Measurements from ENCODE around the gene STEAP1B. TPM values are rescaled to one million over a fixed set of nuclear protein-coding genes. Genes with fewer than 3 reads are reported as not detected.

Gene STEAP1B
- total and polyA plus RNA-seq, 8 donors = 0.13 to 1.6 TPM; not detected in 6

DNA sequence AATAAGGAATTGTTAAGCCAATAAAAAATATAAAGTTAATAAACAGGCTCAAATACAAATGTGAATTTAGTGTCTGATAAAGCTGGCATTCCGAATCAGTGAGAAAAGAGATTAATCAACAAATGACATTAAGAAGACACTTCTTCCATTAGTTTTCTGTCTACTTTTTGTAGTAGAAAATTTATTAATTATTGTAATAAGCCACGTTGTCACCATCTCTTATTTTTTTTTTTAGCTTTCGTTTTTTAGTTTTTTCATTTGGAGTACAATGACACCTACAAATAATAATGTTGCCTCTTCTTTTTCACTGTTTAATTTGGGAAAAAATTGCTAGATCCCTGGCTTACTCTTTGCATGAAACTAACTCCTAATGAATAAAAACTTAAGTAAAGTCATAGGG is 46.8 kb upstream of the STEAP1B start:
- no peaks in the 10 kb centered on the region for H3K9me3 ChIP-seq
- peaks cover 0 to 15% (median 9%) of the 10 kb centered on the region in 4 donors for H3K4me1 ChIP-seq
- WGBS, 5 donors = 61 to 82% (median 75%) methylated on average over 3 of the region's 3 CpGs
- no peak overlapping the region for H3K4me3 ChIP-seq
- no peak overlapping the region for H3K27ac ChIP-seq
- TF ChIP-seq POLR2A (IDR thresholded peaks at IDR 0.05) (no peak), EP300 (IDR thresholded peaks at IDR 0.05) (no peak), POLR2AphosphoS5 (IDR thresholded peaks at IDR 0.05) (no peak)
- TF ChIP-seq, protein P1, sequence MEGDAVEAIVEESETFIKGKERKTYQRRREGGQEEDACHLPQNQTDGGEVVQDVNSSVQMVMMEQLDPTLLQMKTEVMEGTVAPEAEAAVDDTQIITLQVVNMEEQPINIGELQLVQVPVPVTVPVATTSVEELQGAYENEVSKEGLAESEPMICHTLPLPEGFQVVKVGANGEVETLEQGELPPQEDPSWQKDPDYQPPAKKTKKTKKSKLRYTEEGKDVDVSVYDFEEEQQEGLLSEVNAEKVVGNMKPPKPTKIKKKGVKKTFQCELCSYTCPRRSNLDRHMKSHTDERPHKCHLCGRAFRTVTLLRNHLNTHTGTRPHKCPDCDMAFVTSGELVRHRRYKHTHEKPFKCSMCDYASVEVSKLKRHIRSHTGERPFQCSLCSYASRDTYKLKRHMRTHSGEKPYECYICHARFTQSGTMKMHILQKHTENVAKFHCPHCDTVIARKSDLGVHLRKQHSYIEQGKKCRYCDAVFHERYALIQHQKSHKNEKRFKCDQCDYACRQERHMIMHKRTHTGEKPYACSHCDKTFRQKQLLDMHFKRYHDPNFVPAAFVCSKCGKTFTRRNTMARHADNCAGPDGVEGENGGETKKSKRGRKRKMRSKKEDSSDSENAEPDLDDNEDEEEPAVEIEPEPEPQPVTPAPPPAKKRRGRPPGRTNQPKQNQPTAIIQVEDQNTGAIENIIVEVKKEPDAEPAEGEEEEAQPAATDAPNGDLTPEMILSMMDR (IDR thresholded peaks at IDR 0.05) = no peak
- H3K36me3 ChIP-seq = no peaks in the 10 kb centered on the region
- intact Hi-C loops (cut with DNase I; ENCODE audit: low total_unique reads) = no loop called here
- H3K27me3 ChIP-seq = peaks cover 0 to 86% (median 27%) of the 10 kb centered on the region in 3 donors
- DNase-seq = no peak

- no peak for DNase-seq
- H3K4me1 ChIP-seq = peaks cover 0 to 13% (median 9%) of the 10 kb centered on the region in 4 donors
- no peak overlapping the region for H3K27ac ChIP-seq
- intact Hi-C loops (cut with DNase I; ENCODE audit: low total_unique reads) = no loop called here
- WGBS, 5 donors = 43 to 64% (median 48%) methylated on average over 2 of the region's 2 CpGs
- H3K36me3 ChIP-seq = no peaks in the 10 kb centered on the region
- H3K27me3 ChIP-seq = peaks cover 0 to 83% (median 24%) of the 10 kb centered on the region in 3 donors
- TF ChIP-seq POLR2A (IDR thresholded peaks at IDR 0.05) = no peak
- no peak for TF ChIP-seq EP300 (IDR thresholded peaks at IDR 0.05)
- no peak for TF ChIP-seq POLR2AphosphoS5 (IDR thresholded peaks at IDR 0.05)
- TF ChIP-seq, protein P1 (IDR thresholded peaks at IDR 0.05) = no peak
- no peak overlapping the region for H3K4me3 ChIP-seq
- H3K9me3 ChIP-seq = no peaks in the 10 kb centered on the region
Measured at GRCh38 chr7:22545529-22545928, 45.5 kb upstream of the STEAP1B start.

GRCh38 chr7:22544245-22544644 is 44.3 kb upstream of the STEAP1B start:
- no peak for DNase-seq
- intact Hi-C loops (cut with DNase I; ENCODE audit: low total_unique reads) = no loop called here
- H3K27me3 ChIP-seq = peaks cover 0 to 70% (median 12%) of the 10 kb centered on the region in 3 donors
- no peak overlapping the region for H3K4me3 ChIP-seq
- WGBS, 5 donors = 47 to 79% (median 71%) methylated on average over 4 of the region's 4 CpGs
- no peaks in the 10 kb centered on the region for H3K36me3 ChIP-seq
- TF ChIP-seq POLR2AphosphoS5 (IDR thresholded peaks at IDR 0.05) (no peak), POLR2A (IDR thresholded peaks at IDR 0.05) (no peak), EP300 (IDR thresholded peaks at IDR 0.05) (no peak)
- no peaks in the 10 kb centered on the region for H3K4me1 ChIP-seq
- no peaks in the 10 kb centered on the region for H3K9me3 ChIP-seq
- H3K27ac ChIP-seq = no peak overlapping the region

GRCh38 chr7:22543169-22543568 is 43.2 kb upstream of the STEAP1B start:
- Histone ChIP-seq H3K27ac (no peak overlapping the region), H3K4me3 (no peak overlapping the region), H3K9me3 (no peaks in the 10 kb centered on the region), H3K27me3 (peaks cover 0 to 59% (median 8%) of the 10 kb centered on the region in 3 donors), H3K36me3 (no peaks in the 10 kb centered on the region), H3K4me1 (no peaks in the 10 kb centered on the region)
- 89 to 92% (median 90%) methylated on average over 7 of the region's 7 CpGs for WGBS, 5 donors
- no peak for DNase-seq
- no peak for TF ChIP-seq POLR2AphosphoS5 (IDR thresholded peaks at IDR 0.05)
- TF ChIP-seq POLR2A (IDR thresholded peaks at IDR 0.05) = no peak
- TF ChIP-seq, protein P1 (IDR thresholded peaks at IDR 0.05) = no peak
- TF ChIP-seq EP300 (IDR thresholded peaks at IDR 0.05) = no peak
- intact Hi-C loops (cut with DNase I; ENCODE audit: low total_unique reads) = no loop called here

GRCh38 chr7:22542669-22543068 is 42.7 kb upstream of the STEAP1B start:
- intact Hi-C loops (cut with DNase I; ENCODE audit: low total_unique reads) = no loop called here
- WGBS, 5 donors = 80 to 84% (median 83%) methylated on average over 5 of the region's 5 CpGs
- no peak overlapping the region for H3K4me3 ChIP-seq
- H3K4me1 ChIP-seq = no peaks in the 10 kb centered on the region
- no peaks in the 10 kb centered on the region for H3K9me3 ChIP-seq
- H3K36me3 ChIP-seq = no peaks in the 10 kb centered on the region
- peaks cover 0 to 54% (median 8%) of the 10 kb centered on the region in 3 donors for H3K27me3 ChIP-seq
- DNase-seq = no peak
- no peak overlapping the region for H3K27ac ChIP-seq
- TF ChIP-seq, protein P1 (IDR thresholded peaks at IDR 0.05) = no peak
- TF ChIP-seq POLR2A (IDR thresholded peaks at IDR 0.05) = no peak
- TF ChIP-seq EP300 (IDR thresholded peaks at IDR 0.05) = no peak
- TF ChIP-seq POLR2AphosphoS5 (IDR thresholded peaks at IDR 0.05) = no peak
